ENCODE data around the gene NOP14.
"Not testable (repeated sequence)": the region's sequence is repeated elsewhere in the genome, so short reads cannot be mapped to it uniquely, and the experiment has no call there.

NOP14 gene

DNA sequence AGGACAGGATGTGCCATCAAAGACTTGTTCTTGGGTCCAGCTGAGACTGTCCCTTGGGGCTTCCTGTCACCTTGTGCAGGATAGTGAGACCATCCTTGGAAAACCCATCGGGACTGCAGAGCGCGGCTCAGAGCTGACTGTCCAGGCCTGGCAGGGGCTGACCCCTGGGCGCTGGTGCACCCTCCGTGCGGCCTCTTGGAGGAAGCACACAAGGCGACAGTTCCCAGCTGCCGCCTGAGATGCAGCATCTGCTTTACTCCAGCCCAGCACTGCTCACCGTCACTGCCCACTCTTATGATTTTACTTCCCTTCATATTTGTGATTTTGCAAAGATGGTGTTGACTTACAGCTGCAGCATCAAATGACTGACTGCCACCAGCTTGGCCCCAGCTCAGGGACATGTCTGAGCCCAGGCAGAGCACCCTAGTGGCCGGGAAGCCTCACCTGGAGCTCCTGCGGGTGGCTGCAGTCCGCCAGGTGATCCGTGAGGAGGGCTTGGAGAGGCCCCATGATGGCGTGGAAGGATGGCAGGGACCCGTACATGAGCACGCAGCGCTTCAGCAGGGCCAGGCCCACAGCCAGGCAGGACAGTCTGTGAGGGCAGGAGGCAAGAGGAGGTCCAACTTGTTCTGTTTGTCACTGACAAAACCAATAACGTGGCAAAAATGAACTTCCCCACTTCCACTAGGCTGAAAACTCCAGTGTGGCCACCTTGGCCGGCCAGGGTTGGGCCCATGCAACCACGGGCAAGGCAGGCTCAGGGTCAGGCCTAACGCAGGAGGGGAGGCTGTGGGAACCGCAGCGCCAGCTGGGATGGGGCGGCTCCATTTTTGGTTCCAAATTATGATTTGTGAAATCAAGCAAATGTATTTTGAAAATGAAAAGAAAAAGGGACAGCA, 21.8 kb downstream of the NOP14 start:
- no peak for DNase-seq

DNA sequence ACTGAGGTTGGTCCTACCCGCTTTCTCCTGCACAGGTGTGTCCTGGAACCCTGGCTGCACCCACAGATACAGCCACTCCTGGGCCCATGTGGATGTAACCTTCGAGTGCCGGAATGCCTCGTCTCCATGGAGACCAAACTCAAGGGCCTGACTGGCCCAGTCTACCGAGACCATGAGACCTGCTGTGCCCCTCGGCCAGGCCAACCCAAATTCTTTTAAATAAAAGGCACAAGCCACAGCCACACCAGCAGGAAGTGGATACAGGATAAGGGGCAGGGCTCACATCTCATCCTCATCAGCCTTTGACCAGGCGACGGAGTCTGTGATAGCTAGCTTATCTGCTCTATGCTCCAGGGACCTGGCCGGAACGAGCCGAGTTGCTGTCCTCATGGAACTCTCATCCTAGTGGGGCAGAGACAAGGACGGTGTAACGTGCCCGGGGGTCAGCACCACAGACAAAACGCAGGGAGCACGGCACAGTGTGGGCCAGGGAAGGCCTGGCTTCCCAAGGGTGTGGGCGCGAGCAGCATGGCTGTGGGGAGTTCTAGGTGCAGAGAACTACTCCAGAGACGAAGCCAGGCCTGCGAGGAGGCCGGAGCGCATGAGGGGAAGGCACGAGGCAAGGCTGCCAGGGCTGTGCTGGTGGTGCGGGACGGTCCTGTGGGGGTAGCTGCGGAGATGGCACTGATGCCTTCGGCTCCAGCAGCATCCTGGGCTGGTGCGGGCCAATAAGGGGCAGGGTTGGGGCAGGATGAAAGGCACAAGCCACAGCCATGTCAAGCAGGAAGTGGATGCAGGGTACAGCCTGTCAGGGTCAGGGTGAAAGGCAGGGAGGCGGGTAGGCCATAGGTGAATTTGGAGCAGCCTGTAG, 22.7 kb downstream of the NOP14 start:
- no peak for DNase-seq

- DNase-seq, result no peak
Measured at GRCh38 chr4:2939383-2940243, 23.6 kb downstream of the NOP14 start.

DNA sequence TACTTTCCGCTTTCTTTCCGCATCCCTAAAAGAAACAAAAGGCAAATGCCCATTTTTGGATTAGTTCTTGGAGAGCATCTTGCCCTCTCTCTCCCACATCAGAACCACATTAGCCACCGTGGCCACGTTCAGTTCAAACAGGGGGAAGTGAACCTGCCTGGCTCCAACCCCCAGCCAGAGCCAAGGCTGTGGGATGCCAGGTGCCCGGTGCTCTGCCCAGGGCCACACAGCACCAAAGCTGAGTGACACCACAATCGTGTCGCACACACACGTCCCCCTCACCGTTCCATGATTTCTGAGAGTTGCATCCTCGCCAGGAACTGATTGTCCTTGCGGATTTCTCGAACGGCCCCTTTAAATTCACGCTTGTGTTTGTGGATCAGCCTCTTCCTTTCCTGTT, 24.3 kb downstream of the NOP14 start:
- DNase-seq, result no peak

DNA sequence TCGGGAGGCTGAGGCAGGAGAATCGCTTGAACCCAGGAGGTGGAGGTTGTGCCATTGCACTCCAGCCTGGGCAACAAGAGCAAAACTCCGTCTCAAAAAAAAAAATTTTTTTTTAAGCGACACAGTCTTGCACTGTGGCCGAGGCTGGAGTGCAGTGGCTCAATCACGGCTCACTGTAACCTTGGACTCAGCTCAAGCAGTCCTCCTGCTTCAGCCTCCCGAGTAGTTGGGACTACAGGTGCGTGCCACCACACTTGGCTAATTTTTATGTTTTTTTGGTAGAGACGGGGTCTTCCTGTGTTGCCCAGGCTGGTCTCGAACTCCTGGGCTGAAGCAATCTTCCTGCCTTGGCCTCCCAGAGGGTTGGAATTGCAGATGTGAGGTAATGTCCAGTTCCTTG, 24.8 kb downstream of the NOP14 start:
- DNase-seq, result not testable (repeated sequence)

- DNase-seq, result no peak
Measured at GRCh38 chr4:2937986-2938385, 25.2 kb downstream of the NOP14 start.

DNA sequence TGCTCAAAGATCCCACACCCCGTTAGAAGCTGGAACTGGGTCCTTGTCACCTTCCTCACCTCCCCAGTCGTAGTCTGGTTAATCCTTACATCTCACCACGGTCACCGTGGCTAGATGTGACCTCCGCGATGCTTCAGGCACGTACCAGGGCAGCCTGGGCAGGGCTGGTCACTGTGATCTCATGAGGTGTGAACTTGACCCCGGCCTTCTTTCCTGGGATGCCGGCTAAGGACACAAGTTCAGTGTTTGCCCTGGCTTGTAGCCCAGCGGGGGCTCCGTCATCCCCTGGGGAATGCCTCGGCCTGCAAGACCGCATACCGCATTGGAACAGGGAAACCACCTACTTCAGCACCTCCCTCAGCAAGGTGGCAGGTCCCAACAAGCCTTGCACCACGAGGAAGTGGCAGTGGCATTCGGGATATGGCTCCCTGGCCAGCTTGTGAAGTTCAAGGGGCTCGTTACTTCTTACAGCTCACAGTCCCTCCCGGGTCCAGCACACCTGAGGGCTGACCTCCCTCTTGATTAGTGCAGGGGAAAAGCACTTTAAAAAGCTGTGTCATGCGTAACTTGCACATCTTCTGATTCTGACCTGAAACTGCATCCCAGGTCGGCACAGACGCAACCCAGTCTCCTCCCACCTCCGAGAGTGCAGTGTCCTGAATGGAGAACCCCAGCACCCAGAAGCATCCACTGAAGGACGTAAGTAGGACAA, 25.9 kb downstream of the NOP14 start:
- DNase-seq, result no peak

DNA sequence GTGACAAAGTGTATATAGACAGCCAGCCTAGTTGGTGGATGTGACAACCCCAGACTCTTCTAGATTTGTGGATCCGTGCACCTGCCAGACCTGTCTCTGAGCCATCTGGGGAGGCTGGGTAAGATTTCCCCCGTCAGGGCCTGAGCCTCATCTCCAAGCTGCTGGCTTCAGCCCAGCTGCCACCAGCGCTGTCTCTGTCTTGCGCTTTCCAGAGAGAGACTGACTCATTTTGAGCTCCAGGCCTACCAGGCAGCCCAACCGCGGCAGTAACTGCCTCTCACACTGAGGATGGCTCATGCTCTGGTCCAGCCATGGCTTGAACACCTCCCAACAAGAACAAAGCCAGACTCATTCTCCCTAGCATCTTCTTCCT, 26.4 kb downstream of the NOP14 start:
- DNase-seq, result no peak

DNA sequence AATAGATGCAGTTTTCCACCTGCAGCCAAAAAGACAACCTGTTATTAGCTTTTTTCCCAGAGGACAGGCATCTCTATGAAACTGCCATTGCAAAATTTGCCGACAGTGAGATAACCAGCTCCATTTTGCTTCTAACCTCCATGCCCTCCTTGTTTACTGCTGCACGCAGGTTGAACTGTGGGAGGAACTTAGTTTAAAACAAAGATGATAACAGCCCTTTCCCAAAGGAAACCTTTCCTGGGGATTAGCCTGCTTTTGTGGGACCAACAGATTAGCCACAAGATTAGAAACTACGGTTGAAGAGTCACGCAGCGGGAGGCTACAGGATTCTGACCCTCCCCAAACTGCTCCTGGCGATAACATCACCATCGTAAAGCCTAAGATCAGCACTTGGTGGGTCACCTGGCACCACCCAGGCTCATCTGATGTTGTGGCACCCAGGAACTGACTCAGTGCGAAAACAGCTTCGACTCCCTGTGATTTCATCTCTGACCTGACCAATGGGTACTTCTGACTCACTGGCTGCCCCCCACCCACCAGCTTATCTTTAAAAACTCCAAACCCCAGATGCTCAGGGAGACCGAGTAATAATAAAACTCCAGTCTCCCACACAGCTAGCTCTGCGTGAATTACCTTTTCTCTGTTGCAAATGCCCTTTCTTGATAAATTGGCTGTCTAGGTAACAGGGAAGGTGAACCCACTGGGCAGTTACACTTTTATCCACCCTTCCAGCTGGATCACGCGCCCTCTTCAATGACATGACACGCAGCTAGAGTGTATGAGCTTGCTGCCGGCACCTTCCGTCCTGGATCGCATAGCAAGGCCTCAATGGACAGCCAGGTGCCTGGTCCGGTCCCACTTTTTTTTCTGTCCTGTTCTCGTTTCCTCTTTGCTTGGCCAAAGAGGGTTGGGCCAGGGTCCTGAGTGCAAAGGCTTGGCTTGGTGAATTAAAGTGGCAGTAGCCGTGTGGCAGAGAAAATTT, 27.2 kb downstream of the NOP14 start:
- no peak for DNase-seq

DNA sequence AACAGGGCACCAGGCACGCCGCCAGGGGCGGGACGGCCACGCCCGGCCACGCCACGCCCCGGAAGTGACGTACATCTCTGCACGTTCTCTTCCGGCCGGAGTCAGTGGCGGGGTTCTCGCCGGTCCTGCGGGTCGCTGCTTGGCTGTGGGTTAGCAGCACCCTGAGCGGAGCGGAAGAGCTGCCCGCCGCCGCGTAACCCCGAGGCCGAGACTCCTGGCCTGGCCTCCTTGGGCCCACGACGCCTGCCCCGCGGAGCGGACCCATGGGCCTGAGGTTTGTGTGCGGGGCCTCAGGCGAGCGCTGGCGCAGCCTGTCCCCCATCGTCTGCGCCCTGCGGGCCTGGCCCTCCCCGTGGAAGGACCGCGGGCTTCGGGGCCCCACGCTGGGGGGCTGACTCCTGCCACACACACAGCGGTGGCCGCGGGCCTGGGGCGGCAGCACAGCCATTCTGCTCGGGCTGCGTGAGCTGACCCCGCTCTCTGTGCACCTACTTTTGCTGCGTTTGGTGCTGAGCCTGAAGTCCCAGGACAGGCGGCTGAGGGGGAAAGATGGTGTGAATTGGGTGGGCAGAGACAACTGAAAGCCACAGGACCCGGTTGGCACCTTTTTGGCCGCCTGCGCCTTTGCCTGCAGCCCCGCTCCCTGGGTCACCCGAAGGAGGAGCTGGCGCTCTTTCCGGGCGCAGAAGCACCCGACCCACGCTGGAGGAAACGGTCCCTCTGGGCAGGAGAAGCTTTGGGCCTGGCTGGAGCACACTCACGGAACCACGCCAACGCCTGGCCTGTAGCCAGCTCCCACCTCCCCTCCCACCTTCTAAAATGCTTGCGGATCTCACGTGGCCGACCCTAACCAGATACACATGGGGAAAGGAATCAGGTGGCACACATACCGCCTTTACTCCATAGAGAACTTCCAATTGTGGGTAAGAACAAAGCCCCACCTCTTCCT, 28.1 kb downstream of the NOP14 start:
- peak; percentile 53 for DNase-seq

- no peak for DNase-seq
Measured at GRCh38 chr4:2934077-2934812, 29.0 kb downstream of the NOP14 start.

- DNase-seq, result no peak
Measured at GRCh38 chr4:2933566-2934076, 29.6 kb downstream of the NOP14 start.

DNA sequence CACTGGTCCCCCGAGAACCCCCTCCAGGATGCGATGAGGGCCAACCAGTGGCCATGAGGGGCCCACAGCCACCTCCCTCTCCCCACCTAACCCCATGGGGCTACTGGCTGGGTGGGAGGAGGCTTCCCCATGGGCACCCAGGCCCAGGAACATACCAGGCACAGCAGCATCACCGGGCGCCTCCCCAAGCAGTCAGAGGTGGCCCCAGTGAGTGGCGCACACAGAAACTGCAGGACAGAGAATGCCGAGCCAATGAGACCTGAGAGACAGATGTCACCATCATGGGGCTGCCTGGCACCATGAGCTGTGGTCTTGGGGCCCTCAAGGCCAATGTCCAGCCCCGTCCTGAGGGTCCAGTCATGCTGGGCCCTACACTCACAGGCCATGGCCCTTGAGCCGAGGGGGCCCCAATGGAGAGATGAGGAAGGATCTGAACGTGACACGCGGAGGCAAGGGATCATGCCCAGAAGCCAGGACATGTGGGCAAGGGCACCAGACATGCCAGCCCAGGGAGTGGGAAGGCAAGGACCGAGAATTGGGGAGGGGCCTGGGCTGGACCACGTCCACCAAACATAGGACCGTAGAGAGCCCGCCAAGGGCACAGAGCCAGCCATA, 30.1 kb downstream of the NOP14 start:
- DNase-seq, result no peak

DNA sequence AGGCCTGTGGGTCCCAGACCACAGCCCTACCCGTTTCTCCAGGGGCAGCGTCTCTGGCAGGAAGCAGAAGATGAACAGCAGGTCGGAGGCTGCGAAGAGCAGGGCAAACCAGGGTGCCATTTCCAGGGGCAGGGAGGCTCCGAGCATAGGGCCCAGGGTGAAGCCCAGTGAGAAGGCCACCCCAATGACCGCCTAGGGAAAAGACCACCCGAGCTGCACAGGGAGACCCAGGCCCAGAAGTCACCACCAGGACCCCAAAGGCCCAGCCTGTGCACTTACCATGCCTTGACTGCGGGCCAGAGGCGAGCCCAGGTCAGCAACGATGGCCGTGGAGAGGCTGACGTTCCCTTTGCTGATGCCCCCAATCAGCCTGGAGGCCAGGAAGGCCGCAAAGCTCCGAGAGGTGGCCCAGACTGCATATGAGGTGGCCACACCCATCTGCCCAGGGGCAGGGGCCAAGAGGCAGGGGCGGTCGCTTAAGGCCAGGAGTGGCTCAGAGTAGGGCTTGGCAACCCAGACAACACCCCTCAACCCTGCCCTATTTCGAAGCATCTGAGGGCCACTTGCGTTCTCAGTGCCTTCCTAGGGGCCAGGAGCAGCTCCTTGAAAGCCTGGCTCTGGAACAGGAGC, 30.8 kb downstream of the NOP14 start:
- no peak for DNase-seq

GRCh38 chr4:2931512-2932301, 31.5 kb downstream of the NOP14 start:
- no peak for DNase-seq

DNA sequence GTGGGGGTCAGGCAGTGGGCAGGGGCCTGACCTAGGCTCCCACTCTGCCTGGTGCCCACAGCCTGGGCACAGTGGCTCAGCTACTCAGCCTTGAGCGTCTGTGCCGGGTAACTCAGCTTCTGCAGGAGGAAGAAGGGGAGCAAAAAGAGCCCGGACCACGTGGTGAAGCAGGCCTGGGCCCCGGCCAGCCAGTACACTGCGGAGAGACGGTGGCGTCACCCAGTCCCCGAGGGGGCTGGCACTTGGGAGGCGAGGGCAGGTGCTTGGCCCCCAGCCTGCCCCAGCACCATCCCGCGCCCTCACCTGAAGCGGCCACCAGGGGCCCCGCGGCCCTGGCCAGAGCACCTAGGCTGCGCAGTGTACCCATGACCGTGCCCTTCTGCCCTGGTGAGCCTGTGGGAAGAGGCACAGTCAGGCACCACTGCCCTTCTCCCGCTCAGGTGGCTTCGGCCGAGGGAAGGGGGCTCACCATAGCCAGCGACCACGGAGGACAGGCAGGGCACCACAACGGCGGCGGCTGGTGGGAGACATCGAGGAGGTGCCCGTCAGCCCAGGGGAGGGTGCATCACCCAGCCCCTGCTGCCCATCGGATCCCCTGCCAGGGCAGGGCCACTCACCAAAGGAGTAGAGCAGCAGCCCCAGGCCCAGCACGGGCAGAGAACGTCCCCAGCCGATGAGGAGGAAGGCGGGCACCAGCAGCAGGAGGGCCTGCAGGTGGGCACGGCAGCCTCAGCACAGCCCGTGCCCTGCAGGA, 32.3 kb downstream of the NOP14 start:
- DNase-seq, result no peak

Data from NCI-H446 treated with DMSO at 0.1 percent for 48 hours (cell line).